Superior temporal gyrus (tissue), 1 donor: Measurements from ENCODE around the gene SPTBN2.
A peak's percentile ranks its signal among the peaks of the same experiment; 100 is the strongest.
"Not testable (repeated sequence)": the region's sequence is repeated elsewhere in the genome, so short reads cannot be mapped to it uniquely, and the experiment has no call there.

Experiments used
- DNase-seq: peaks from one replicate; pipeline ENCODE4 v3.0.0-alpha.2; 2016; ENCODE audit errors: extremely low spot score

Gene SPTBN2

DNA sequence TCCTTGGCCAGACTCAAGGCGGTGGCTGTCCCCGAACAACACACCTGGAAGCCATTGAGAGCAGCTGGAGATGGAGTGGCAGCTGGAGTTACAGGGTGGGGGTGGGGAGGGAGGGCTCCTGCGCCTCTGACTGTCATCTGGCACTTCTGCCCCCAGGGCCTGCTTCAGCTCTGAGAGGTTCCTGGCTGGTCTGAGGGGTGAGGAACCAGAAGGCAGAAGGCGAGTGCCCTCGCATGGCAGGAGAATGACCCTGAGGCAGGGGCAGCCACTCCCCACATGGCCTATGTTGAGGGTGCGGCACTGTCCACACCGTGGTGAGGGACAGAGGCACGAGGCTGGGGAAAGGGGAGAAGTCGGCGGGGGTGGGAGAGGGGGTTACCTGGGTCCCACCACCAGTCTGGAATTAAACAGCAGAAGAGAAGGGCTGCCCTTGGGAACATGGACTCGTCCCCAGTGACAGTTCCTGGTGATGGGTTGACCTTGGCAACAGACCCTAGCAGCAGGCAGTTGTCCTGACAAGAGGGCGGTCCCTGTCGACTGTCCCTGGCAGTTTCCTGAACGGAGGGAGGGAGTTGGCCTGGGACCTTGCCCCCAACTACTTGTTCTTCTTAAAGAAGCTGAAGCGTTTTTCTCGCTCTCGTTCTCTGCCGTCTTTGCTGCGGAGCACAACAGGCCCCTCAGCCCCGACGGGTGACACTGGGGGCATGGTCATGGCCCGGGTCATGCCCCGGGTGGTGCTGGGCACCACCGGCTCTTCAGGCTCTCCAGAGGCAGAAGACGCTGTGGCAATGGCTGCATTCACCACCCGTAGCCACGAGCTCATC, 43.5 kb downstream of the SPTBN2 start:
- DNase-seq, result no peak

DNA sequence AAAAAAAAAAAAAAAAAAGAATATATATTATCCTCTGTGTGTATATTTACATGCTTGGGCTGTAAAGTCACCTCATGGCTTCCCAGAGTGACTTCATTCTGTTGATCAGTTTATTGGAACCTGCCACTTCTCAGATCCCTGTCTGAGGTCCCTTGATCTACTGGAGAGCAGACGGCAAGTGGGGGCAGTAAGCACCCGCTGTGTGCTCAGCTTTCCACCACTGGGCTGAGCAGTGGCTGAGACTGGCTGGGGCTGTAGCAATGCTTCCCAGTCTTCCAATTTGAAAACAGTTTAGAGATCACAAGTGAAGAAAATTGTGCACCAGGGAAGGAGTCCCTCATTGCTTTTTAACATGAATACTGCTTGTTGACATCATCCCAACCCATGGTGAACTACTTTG, 44.4 kb downstream of the SPTBN2 start:
- no peak for DNase-seq

DNA sequence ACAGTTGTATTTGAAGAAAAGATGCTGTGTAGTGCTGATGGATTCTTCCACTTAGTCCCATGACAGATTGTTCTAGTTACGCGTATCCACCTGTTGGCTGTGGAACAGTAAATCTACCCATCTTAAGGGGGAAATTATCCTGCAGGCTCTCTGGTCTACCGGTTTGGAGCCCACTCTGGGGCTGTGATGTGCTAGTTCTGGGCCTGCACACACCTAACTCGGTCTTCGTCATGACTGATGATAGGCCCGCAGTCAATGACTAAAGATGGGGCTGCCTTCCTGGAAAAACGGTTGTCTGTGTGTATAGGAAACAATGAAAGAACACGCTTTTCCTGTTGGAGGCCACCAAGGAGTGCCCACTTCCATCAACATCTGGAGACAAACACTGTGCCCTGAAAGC, 45.1 kb downstream of the SPTBN2 start:
- DNase-seq, result no peak

DNA sequence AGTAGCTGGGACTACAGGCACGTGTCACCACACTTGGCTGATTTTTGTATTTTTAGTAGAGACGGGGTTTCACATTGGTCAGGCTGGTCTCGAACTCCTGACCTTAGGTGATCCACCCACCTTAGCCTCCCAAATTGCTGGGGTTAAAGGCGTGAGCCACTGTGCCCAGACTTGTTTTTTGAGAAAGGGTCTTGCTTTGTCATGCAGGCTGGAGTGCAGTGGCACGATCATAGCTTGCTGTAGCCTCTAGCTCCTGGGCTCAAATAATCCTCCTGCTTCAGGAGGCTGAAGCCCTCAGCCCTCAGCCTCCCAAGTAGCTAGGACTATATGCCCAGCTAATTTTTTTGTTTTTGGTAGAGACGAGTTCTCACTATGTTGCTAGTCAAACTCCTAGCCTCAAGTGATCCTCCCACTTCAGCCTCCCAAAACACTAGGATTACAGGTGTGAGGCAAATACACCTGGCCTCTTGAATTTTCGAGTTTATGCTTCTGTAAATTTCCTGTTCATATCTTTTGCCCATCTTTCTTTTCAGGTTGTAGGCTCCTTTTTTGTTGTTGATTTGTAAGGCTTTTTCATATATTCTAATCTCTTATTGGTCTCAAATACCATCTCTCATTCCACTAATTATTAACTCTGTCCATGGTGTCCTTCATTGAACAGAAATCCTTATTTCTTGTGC, 47.9 kb downstream of the SPTBN2 start:
- no peak for DNase-seq

DNA sequence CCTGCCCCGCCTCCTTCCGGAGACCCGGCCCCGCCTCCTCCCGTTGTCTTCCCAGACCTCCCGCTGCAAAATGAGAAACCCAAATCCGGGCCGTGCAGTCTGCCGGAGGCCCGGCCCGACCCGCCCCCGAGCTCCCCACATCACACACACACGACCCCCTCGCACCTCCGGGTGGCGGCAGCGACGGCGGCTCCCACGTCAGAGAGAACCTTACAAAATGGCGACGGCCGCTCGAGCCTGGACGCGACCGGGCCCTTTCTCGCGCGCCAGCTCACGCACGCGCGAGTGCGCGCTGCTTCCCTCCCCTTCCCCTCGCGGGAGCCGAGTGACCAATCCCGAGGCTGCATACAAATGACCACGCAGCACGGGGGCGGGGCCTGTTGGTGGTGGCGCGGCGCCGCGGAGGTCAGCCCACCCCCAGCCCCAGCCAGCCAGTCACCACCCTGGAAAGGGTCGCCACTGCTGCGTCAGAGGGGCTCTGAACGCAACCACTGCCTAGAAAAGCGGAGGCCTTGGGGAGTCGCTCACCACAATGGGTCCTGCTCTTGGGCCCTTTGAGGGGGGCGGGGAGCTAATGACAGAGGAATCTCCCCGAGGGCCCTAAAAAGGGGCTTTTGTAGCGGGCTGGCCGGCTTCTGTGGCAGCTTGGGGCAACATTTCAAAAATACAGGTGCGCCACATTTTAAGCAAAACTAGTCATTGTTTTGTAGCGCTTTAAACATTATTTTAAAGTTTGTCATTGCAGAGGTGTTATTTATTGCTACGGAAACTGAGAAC, 51.2 kb downstream of the SPTBN2 start, which contains the start of gene RBM4B:
Gene RBM4B (minus strand): TSS at position 289 of the 777 bp plus-strand sequence. CDS start 808 bp downstream, outside the sequence.
- peak; percentile 95 for DNase-seq

DNA sequence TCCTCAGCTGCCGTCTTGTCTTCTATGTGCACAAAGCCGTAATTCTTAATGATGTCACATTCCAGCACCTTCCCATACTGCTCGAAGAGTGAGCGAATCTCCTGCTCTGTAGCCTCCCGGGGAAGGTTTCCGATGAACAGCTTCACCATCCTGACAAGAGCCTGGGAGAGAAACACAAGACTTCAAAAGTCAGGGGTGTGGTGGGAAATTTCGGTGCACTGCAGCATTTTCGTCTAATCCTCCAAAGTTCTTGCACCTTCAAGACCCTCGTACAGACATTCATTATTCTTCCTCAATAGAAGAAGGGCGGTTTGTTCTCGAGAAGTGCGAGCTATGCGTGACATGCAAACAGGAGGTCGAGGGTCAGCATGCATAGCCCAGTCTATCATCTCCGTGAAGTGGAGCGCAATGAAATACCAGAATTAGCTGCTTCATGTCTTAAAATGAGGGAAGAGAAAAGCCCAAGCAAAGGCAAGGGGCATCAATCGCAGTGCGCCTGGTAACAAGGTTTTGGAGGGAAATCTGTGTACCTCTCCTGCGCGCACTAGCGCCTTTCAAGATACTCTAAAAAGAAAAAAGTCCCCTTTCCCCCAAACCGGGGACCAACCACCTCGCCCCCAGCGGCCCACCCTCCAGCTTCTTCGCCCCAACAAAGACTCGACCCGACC, 52.0 kb downstream of the SPTBN2 start:
- DNase-seq, result peak; percentile 53

DNA sequence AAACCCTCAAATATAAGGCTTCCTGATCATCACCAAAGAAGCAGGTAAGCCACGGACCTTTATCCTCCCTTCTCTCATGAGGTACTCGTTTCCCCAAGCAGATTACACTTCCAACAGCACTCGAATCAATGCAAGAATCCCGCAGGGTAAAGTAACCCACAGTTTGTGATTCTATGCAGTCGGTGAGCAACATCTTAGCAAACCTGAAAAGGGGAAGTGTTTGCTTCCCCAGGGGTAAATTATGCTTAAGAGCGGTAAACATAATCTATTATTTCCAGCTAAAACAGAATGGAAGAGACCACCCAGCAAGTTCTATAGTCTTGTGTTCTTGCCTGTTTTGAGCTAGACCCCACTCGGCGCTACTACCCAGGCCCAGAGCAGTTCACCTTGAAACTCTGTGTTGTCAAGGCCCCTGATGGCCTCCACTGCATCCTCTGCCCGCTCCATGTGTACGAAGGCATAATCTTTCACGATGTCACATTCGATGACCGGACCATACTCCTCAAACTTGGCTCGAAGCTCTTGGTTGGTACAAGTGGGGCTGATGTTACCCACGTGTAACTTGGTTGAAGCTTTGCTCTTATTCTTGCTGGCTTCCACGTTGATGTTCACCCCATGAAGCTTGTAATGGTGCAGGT, 52.6 kb downstream of the SPTBN2 start:
- DNase-seq, result no peak

DNA sequence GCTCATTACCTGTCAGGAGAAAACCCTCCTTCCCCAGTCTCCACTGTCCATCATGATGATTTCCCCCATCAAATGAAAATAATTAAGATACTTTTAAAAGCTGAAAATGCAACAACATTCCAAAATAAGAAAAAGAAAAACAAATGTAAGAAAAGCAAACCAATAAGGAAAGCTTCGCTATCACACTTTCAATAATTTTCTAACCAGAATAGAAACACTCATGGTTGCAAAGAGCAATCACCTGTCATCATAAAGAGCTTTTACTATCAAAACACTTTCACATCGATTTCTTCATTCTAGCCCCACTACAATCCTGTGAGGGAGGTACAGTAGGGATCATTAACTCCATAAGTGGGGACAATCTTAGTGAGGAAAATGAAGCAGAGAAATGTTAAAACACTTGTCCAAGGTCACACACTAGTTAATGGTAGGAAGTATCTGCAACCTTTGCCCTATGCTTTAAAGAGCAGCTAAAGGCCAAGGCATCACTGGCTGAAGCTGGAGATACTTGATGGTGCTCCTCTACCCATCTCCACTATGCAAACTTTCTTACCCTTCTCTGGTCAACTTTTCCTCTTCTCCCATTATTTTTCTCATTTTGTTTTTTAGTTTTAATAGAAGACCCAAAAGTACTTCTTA, 53.9 kb downstream of the SPTBN2 start:
- DNase-seq, result no peak

DNA sequence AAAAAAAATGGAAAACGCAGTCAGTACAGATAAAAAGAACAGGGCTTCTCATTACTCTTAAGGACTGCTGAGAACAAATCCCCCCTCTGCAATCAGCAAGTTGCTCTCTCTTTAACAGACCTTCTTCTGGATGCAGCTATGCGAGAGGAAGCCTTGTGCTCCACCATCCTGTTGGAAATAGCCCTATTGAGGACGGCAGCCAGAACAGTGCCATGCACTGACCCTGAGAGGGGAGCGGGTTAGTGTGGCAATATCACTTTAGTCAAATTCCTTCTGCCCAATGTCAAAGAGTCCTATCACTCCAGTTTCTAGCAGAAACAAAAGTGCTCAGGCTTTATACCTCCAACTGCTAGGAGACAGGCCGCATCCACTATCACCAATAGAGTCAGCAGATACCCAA, 58.2 kb downstream of the SPTBN2 start:
- no peak for DNase-seq

DNA sequence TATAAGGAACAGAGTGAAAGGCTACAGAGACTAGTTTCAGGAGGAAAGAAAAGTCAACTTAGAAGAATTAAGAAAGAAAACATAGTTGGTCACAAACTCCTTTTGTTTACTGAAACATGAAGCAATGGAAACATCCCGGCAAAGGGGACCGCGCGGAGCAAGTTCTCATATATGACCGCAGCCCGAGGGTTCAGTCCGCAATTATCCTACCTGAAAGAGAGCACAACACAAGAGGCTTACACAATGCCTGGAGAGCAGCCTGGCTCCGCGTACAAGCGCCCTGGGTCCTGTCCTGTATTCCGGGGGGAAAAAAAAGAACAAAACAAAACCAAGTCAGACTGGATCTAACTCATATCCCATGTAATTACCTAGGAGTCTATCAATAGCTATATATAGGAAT, 63.6 kb downstream of the SPTBN2 start:
- no peak for DNase-seq

DNA sequence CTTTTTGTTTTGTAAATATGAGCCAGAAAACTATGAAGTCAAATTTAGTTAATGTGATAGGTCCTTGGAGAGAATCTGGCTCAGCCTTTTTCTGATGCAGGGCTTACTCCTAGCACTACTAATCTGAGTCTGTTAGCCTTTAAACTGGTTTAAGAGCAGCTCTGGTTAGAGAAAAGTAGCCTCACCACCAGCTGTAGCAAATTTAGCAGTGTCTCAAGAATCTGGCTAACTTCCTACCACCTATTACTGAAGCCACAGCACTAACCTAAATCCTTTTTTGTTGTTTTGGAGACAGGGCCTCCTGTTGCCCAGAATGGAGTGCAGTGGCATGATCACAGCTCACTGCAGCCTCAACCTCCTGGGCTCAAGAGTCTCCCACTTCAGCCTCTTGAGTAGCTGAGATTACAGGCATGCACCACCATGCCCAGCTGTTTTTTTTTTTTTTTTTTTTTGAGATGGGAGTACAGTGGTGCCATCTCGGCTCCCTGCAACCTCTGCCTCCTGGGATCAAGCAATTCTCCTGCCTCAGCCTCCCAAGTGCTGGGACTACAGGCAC, 65.2 kb downstream of the SPTBN2 start:
- no peak for DNase-seq

DNA sequence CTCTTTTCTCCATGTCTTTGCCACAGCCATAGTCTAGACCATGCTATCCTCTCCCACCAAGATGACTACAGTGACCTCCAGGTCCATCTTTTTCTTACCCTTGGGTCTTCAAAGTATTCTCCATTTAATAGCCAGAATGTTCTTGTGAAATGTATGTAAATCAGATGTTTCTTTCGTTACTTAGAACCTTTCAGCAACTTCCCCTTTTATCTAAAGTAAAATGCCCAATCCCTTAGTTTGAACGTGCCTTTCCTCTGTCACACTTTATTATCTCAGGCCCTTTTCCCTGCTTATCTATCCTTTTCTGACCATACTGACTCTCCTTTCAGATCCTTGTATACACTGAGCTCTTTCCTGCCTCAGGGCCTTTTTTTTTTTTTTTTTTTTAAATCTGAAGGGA, 69.3 kb downstream of the SPTBN2 start:
- no peak for DNase-seq

DNA sequence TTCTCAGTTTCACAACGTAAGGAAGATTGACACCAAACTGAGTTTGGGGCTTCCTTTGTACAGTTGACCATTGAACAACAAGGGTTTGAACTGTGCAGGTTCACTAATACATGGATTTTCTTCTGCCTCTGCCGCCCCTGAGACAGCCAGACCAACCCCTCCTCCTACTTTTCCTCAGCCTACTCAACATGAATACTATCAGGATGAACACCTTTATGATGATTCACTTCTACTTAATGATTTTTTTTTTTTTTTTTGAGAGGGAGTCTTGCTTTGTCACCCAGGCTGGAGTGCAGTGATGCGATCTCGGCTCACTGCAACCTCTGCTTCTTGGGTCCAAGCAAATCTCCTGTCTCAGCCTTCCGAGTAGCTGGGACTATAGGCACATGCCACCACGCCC, 75.9 kb downstream of the SPTBN2 start:
- no peak for DNase-seq

DNA sequence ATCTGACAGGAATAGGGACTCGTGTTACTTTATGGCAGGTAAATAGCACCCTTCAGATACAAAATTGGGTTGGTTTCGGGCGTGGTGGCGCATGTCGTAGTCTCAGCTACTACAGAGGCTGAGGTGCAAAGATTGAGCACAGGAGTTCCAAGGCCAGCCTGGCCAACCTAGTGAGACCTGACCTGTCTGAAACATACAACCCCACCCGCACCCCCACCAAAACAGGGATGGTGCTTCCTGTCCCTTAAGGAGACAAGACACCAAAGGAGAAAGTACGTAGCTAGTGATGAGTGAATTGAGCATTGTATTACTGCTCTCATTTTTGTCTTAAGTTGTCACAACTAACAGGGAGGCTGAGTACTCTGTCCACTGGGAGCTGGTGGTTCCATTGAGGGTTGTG, 76.4 kb downstream of the SPTBN2 start:
- no peak for DNase-seq

DNA sequence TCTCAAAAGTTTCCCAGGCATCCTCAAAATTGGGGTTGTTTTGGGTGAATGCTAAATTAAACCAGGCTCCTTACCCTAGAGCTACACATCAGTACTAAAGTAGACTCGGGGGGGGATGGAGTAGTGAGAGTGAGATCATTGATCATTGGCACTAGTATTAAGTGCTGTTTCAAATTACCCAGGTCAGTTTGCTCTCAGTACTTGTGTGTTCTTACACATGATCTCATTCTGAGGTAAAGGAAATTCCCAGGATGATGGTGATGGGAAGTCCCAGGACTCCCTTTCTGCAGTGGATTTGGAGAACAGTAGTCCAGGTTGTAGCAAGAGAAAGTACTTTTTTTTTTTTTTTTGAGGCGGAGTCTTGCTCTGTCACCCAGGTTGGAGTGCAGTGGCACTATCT, 78.0 kb downstream of the SPTBN2 start:
- DNase-seq, result no peak

DNA sequence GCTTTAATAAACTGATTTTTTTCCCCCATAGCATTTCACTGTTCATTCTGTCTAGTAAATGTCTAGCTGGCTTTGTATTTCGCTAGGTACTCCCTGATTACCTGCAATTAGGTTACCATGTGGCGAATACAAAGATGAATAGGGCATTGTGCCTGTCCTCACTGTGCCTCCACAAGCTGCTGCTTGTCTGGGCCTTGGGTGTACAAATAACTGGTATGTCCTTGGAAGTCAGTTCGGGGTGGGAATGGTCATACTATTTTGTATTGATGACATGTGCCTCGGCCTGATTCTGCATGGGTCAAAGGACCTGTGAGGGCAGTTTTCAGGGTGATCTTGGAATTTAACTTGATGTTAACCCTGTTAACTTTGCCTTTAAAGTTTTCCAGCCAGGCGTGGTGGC, 79.1 kb downstream of the SPTBN2 start:
- no peak for DNase-seq

DNA sequence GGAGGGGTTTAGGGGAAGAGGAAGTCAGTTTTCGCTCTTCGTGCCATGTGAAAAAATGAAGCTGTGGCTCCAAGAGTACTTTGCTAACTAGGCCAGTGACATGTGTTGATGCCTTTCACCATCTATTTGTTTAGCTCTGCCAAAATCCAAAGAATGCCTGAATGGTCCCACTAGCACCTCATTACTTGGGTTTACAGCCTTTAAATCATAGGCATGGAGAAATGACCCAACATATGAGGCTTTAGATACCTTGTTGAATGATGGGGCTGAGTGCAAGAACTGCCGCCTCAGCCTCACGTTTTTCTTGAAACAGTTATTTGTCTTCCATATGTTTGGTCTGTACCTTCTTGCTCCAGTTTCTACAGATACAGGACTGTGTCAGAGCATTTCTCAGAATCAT, 82.2 kb downstream of the SPTBN2 start:
- no peak for DNase-seq

DNA sequence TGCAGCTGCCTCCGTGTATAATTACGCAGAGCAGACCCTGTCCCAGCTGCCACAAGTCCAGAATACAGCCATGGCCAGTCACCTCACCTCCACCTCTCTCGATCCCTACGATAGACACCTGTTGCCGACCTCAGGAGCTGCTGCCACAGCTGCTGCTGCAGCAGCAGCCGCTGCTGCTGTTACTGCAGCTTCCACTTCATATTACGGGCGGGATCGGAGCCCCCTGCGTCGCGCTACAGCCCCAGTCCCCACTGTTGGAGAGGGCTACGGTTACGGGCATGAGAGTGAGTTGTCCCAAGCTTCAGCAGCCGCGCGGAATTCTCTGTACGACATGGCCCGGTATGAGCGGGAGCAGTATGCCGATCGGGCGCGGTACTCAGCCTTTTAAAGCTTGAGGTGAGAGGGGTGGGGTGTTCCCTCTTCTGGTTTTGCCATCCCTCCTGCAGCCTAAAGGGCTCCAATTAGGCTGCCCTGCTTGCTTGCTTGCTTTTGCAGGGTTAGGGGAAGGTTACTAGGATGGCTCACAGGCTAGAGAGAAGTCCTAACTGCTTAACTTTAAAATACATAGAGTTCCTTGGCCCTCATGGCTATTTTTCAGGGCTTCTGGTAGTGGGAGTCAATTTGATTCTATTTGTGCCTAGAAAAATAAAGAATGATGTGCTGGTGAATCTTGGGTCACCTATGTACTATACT, 85.1 kb downstream of the SPTBN2 start:
- DNase-seq, result no peak

DNA sequence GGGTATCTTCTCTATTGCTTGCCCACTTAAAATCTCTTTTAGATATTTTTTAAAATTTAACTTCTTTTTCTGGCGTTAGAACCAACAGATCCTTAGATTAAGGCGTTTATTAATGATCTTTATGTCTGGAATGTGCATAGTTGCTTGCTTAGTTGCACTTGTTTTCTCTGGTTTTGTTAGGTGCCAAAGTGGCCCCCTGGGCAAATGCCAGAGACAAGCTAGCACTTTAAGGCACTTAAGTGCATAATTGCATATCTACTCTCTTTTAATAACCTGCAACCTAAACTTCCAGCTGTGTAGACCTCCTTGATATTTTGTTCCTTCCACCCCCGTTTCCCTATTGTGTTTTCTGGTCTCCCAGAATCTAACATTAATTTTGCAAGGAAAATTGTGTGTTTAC, 87.2 kb downstream of the SPTBN2 start:
- DNase-seq, result no peak

DNA sequence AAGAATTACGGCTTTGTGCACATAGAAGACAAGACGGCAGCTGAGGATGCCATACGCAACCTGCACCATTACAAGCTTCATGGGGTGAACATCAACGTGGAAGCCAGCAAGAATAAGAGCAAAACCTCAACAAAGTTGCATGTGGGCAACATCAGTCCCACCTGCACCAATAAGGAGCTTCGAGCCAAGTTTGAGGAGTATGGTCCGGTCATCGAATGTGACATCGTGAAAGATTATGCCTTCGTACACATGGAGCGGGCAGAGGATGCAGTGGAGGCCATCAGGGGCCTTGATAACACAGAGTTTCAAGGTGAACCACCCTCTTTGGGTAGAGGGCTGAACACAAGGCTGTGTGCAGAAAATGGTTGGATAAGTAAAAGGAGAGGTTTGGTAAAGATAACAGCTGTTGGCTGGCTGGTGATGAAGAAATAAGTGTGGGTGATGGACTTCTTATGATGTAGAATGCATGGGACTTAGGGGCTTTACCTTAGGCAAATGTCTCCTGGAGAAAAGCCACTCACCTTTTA, 89.1 kb downstream of the SPTBN2 start:
- not testable (repeated sequence) for DNase-seq
